ENCODE measurements around the gene ACBD7.

ACBD7 gene

GRCh38 chr10:15088428-15089261 lies at the start of gene ACBD7:
Gene ACBD7 (minus strand): TSS chr10:15088776. CDS start chr10:15088728, 48 bp downstream.
- DNase-seq = peak; percentile 91

GRCh38 chr10:15137636-15138035 lies 49.1 kb upstream of the ACBD7 start:
- no peak for DNase-seq

GRCh38 chr10:15137036-15137359 lies 48.4 kb upstream of the ACBD7 start:
- DNase-seq = no peak

DNA sequence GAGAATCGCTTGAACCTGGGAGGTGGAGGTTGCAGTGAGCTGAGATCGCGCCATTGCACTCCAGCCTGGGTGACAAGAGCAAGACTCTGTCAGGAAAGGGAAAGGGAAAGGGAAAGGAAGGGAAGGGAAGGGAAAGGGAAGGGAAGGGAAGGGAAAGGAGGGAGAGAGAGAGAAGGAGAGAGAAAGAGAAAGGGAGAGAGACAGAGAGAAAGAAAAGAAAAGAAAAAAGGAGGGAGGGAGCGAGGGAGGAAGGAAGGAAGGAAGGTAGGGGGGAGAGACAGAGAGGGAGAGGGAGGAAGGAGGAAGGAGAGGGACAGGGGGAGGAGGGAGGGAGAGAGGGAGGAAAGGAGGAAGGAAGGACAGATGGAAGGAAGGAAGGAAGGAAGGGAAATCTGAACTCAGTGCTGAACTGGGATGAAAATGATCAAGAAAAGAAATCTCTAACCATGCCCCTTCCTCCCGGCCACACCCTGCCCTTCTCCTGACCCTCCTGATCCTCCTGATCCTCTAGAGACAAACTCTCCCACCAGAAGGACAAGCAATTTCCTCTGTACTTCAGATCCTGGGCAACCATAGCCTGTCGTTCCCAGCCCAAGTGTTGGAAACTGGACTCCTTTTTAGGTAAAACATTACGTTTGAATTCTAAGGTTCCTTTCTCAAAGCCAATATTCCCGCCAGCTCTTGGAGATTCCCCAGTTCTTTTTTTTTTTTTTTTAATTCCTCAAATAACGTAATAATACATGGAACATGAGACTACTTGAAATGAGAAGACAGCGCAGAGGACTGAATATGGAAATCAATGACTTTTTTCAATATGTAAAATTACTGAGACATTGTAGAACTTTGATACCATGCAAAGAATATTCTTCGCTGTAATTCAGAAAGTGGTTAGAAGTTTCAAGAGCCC lies 47.8 kb upstream of the ACBD7 start:
- no peak for DNase-seq

- DNase-seq = no peak
Observed at GRCh38 chr10:15131330-15131729, 42.8 kb upstream of the ACBD7 start.

- no peak for DNase-seq
Observed at GRCh38 chr10:15124908-15125307, 36.3 kb upstream of the ACBD7 start.

DNA sequence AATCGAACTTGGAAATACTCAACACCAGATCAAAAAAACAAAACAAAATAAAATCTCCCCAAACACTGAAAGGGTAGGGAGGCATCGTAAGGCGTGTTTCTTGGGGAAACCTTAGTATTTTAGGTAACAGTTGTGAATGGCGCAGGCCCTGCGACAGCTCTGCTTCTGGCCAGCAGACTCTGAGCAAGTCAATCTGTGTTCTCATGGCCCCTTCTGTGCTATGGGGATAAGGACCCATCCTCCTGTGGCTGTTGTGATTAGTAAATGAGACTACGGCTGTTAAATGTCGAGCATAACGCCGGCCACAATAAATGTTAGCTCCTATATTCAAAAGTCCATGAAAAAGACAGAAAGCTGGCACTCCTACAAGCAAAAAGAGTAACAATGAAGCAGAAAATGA lies 35.6 kb upstream of the ACBD7 start:
- DNase-seq = no peak

- DNase-seq = no peak
Observed at GRCh38 chr10:15123749-15124184, 35.2 kb upstream of the ACBD7 start.

GRCh38 chr10:15122477-15123030 lies 34.0 kb upstream of the ACBD7 start:
- DNase-seq = no peak

GRCh38 chr10:15121707-15122106 lies 33.1 kb upstream of the ACBD7 start:
- DNase-seq = no peak

GRCh38 chr10:15120523-15120922 lies 31.9 kb upstream of the ACBD7 start:
- no peak for DNase-seq

DNA sequence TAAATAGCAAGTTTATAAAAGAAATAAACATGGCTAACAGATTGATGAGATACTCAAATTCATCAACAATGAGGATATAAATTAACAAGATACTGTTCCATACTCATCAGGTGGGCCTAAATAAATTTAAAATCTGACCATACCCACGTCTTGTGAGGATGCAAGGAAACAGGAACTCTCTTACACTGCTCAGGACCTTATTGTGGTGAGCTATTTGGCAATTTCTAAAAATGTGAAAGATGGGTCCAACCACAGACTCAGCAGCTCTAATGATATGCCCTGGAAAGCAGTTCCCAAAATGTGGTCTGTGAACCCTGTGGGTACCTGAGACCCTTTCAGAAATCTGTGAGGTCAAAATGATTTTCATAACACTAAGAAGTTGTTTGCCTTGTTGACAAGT lies 30.0 kb upstream of the ACBD7 start:
- no peak for DNase-seq

GRCh38 chr10:15116225-15116624 lies 27.6 kb upstream of the ACBD7 start:
- no peak for DNase-seq

DNA sequence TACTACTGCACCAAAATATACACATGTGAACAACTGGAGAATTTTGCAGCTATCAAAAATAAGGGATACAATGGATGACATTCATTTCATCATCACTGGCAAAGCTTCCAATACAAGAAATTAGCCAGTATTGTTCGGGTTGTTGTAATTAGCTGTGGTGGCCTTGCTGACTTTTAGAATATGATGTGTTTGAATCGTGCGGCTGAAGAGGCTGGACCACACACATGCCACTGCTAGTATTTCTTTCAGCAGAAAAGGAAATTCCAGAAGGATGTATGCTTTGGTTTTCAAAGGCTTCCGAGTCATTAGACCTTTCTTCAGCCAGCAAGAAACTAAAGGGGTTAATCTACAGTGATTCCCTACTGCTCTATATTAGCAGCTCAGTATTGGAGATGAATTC lies 25.2 kb upstream of the ACBD7 start:
- no peak for DNase-seq

DNA sequence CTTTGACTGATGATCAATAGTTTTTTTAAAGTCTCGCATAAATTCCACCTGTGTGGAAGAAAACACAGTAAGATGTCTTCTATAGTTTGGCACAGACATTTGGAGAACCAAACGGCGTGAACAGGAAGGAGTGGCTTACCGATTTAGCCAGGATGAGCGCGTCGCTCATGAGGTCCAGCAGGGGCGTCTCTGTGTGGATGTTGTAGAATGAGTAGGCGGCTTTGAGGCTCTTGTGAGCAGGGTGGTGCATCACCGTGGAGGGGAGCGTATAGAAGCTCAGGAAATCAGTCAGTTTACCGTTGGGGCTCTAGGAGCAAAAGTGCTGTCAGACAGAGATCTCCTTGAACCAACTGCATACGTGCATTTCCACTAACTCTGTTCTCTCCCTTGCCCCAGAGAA lies 24.1 kb upstream of the ACBD7 start:
- DNase-seq = no peak

- DNase-seq = peak; percentile 56
Observed at GRCh38 chr10:15106352-15107013, 17.9 kb upstream of the ACBD7 start.

GRCh38 chr10:15103513-15103912 lies 14.9 kb upstream of the ACBD7 start:
- DNase-seq = no peak

DNA sequence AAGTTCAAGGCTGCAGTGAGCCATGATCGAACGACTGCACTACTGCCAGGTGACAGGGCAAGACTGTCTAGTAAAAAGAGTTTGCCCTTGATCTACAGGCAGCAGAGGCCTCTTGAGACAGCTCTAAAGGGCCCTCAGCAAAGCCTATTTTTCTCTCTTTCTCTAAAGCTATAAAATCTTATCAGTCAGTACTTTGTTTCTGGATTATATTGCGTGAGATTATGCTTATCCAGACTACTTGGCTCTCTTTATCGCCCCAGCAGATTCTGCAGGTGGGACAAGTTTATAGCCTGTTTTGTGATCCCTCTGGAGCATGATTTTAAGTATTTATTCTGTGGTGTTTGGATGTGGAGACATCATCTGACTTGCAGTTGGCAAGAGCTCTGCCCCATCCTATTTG lies 11.3 kb upstream of the ACBD7 start:
- no peak for DNase-seq

- DNase-seq = peak; percentile 89
Observed at GRCh38 chr10:15097011-15097812, 8.6 kb upstream of the ACBD7 start, which contains the start of gene RPP38. Gene RPP38 (plus strand): TSS chr10:15097355. CDS start chr10:15103315, 5,960 bp downstream.

DNA sequence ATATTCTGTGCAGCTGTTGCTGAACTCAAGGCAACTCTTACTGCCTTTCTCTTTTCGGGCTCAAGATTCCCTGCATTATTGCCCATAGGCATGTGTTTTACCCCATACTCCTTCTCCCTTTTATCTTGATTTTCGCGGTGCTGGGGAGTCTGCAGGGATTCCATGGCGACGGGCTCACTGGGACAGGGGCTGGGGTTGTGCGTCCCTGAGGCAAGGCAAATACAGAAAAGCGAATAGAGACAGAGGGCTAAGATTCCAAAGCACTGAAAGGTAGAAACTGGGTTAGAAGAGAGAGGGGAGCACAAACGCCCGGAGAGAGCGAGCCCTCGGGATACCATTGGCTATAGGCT lies 8.1 kb upstream of the ACBD7 start:
- no peak for DNase-seq

DNA sequence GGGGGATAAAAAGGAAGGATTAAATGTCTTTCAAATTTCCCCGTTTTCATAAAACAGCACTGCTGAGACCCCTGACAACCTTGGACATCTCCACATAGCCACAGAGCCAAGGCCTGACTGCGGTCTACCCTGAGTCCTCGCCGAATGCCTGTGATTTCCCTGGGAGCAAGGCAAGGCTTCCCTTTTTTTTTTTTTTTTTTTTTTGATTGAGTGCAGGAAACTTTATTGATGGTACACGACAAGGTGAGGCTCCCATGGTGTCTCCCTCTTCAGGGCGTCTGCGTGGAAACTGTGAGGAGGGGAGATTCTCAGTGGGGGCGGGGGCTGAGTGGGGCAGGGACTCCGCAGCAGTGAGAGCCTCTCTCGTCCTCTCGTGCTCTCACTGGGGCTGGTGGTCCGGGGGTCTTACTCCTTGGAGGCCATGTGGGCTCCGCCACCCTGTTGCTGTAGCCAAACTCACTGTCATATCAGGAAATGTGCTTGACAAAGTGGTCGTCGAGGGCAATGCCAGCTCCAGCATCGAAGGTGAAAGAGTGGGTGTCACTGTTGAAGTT lies 4.4 kb upstream of the ACBD7 start:
- DNase-seq = no peak

GRCh38 chr10:15091418-15091817 lies 2.8 kb upstream of the ACBD7 start:
- DNase-seq = no peak
